Kidney (tissue), 14 donors: ENCODE results near the gene HHIPL1. TPM values are rescaled to one million over a fixed set of nuclear protein-coding genes. Genes with fewer than 3 reads are reported as not detected.
A peak's percentile ranks its signal among the peaks of the same experiment; 100 is the strongest.

Experiments used
- DNase-seq, 5 donors: peaks; one replicate each; pipeline ENCODE4 v3.0.0-alpha.2; 2013 to 2020
- FAIRE-seq: peaks from 2 replicates; lab custom pipeline; 2012; peaks lifted over from hg19 to GRCh38; lab: Jason Lieb, UNC
- H3K27ac ChIP-seq, 2 donors: one replicate each; pipeline ENCODE4 v1.7.0; 2013; ENCODE audit warnings: low read depth in 2 of 2, low read length in 2 of 2, inconsistent platforms in 1 of 2
- H3K27me3 ChIP-seq: one replicate; pipeline ENCODE4 v1.7.1; 2013; ENCODE audit warnings: low read length, inconsistent platforms; ENCODE audit not compliant: control insufficient read depth, insufficient read depth
- H3K36me3 ChIP-seq, 3 donors: one replicate each; pipeline versions ENCODE4 v1.7.0 to v1.7.1; 2013; ENCODE audit warnings: low read length in 3 of 3, control low read depth in 1 of 3, inconsistent platforms in 1 of 3; ENCODE audit not compliant: insufficient read depth in 3 of 3, control insufficient read depth in 2 of 3
- H3K4me1 ChIP-seq, 3 donors: one replicate each; pipeline versions ENCODE4 v1.7.0 to v1.7.1; 2013; ENCODE audit warnings: low read length in 3 of 3, inconsistent platforms in 1 of 3, low read depth in 1 of 3; ENCODE audit not compliant: control insufficient read depth in 2 of 3, insufficient read depth in 2 of 3
- H3K4me3 ChIP-seq, 3 donors: one replicate each; pipeline versions ENCODE4 v1.7.0 to v1.8.1; 2013; ENCODE audit warnings: low read length in 3 of 3, control low read depth in 1 of 3, inconsistent platforms in 1 of 3
- H3K9ac ChIP-seq, 3 donors: one replicate each; pipeline versions ENCODE4 v1.7.0 to v1.7.1; 2013; ENCODE audit warnings: low read length in 3 of 3, control low read depth in 1 of 3, inconsistent platforms in 1 of 3
- H3K9me3 ChIP-seq, 3 donors: one replicate each; pipeline versions ENCODE4 v1.7.0 to v1.7.1; 2013; ENCODE audit warnings: low read length in 3 of 3, control low read depth in 1 of 3, inconsistent platforms in 1 of 3; ENCODE audit not compliant: control insufficient read depth in 2 of 3, insufficient read depth in 1 of 3
- CTCF ChIP-seq: IDR thresholded peaks from 3 replicates; pipeline ENCODE4 v1.5.1; 2012; ENCODE audit warnings: mild to moderate bottlenecking, moderate library complexity, borderline replicate concordance; ENCODE audit not compliant: insufficient read depth; ENCODE audit errors: extremely low read depth
- intact Hi-C: fragments of 100-400 bp; cut with DNase I; formaldehyde crosslinking; loops from one replicate; pipeline ENCODE4 v1.11.1; 2022
- polyA plus RNA-seq: library from polyadenylated mRNA; stranded (reverse); fragments of 350-450 nt; fragmentation: Illumina TruSeq; extraction: RNeasy Lipid Tissue Mini Kit (QIAGEN cat#74804); gene quantifications from one replicate; pipeline ENCODE4 v1.2.3, GENCODE V29; 2014; ENCODE audit warnings: low read depth, low replicate concordance; ENCODE audit not compliant: insufficient read depth
- total RNA-seq: library from RNA; stranded (reverse); fragmentation: NEBNext Ultra II Directional; extraction: Animal tissue kit (Norgen Biotek cat#: 25700); gene quantifications from one replicate; pipeline ENCODE4 v1.2.1, GENCODE V29; 2021
- donor health status: control.
- donor health status: control.
- donor health status: control.
- donor health status: control.
- donor health status: control.
- donor health status: DM: yes; HTN: yes; CAD: no.
- donor health status: Normal renal cell carcinoma (clear cell type).

HHIPL1 gene
- total and polyA plus RNA-seq, 2 donors from 2014 or later: 0.32 to 0.88 TPM

GRCh38 chr14:99686557-99687283, 41.8 kb downstream of the HHIPL1 start:
- intact Hi-C loops: no loop called here
- no peaks in the 10 kb centered on the region for H3K36me3 ChIP-seq
- peaks cover 0 to 10% (median 3%) of the 10 kb centered on the region in 3 donors for H3K4me1 ChIP-seq
- DNase-seq (peak in 1 of 5 donors; percentile 21), FAIRE-seq (no peak)
- H3K9me3 ChIP-seq: no peaks in the 10 kb centered on the region
- no peak overlapping the region for H3K4me3 ChIP-seq
- H3K27ac ChIP-seq: no peak overlapping the region
- no peak for TF ChIP-seq CTCF
- H3K27me3 ChIP-seq: no peaks in the 10 kb centered on the region
- no peak overlapping the region for H3K9ac ChIP-seq

GRCh38 chr14:99687284-99688209, 42.6 kb downstream of the HHIPL1 start:
- Histone ChIP-seq H3K36me3 (no peaks in the 10 kb centered on the region), H3K9me3 (no peaks in the 10 kb centered on the region), H3K27ac (no peak overlapping the region), H3K9ac (no peak overlapping the region), H3K27me3 (no peaks in the 10 kb centered on the region), H3K4me3 (no peak overlapping the region), H3K4me1 (peaks cover 0 to 10% (median 3%) of the 10 kb centered on the region in 3 donors)
- DNase-seq (peak in 2 of 5 donors; percentile 16 to 47), FAIRE-seq (no peak)
- TF ChIP-seq CTCF: peak; percentile 45
- intact Hi-C loops: no loop called here

- peak in 1 of 5 donors; percentile 33 for DNase-seq
- peaks cover 0 to 5% (median 0%) of the 10 kb centered on the region in 3 donors for H3K4me1 ChIP-seq
- intact Hi-C loops: no loop called here
- H3K9ac ChIP-seq: no peak overlapping the region
- H3K9me3 ChIP-seq: no peaks in the 10 kb centered on the region
- no peak overlapping the region for H3K4me3 ChIP-seq
- no peak for FAIRE-seq
- no peak overlapping the region for H3K27ac ChIP-seq
- no peaks in the 10 kb centered on the region for H3K27me3 ChIP-seq
- no peaks in the 10 kb centered on the region for H3K36me3 ChIP-seq
- no peak for TF ChIP-seq CTCF
Observed at GRCh38 chr14:99688210-99688581, 43.3 kb downstream of the HHIPL1 start.
